Eye (tissue), 1 donor: ENCODE measurements around the gene SLC2A11.
"Not testable (repeated sequence)": the region's sequence is repeated elsewhere in the genome, so short reads cannot be mapped to it uniquely, and the experiment has no call there.

Experiments
- DNase-seq: peaks from one replicate; pipeline ENCODE4 v3.0.0-alpha.2; 2015

Gene SLC2A11

DNA sequence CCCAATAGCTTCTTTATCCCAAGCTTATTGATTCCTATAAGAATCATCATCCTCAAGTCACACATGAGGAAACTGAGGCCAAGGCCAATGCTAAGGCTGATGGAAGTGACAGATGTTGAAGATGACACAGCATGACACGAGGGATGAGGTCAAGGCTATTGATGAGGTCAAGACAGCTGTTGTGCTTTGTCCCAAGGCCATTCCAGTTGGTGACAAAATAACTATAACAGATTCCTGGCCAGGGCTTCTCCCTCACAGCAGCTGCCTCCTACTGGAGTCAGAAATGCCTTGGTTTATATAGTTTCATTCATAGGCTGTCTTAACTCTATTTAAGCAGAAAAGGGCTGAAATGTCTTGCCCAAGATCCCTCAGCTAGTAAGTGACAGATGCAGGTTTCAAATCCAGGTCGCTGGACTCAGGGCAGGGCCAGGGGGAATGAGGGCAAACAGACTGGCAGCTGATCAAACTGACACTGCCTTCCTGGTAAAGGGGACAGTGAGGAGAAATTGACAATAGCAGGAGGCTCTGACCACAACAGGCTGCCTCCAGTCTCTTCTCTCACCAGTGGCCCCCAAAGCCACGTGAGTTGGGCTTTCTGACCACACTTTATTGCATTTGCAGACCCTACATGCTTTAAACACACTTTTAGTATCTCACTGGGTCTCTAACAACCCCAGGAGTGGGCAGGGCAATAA is 53.0 kb downstream of the SLC2A11 start:
- peak; percentile 51 for DNase-seq

DNA sequence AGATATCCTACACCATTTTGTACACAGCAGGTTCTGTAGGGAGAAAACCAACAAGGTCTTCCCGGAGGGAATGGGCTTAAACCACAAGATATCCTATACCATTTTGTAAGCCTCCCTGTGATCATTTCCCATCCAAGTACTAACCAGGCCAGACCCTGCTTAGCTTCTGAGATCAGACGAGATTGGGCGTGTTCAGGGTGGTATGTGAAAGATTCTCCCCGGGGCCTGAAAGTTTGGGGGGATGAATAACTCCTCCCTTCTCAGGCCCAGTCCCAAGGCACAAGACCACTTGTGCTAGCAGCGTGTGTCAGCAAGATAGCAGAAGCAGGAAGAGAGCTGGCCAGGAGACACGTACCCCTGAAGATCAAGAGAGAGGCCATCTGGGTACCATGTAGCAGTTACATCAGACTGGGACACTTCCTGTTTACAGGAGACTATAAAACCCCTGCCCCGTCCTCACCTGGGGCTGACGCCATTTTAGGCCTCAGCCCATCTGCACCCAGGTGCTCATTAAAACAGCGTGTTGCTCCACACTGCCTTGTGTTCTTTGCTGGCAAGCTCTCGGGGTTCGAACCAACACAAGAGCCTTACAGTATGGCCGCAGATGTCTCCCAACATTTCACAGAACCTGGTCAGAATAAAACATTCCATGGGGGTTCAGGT is 53.8 kb downstream of the SLC2A11 start:
- DNase-seq = no peak

DNA sequence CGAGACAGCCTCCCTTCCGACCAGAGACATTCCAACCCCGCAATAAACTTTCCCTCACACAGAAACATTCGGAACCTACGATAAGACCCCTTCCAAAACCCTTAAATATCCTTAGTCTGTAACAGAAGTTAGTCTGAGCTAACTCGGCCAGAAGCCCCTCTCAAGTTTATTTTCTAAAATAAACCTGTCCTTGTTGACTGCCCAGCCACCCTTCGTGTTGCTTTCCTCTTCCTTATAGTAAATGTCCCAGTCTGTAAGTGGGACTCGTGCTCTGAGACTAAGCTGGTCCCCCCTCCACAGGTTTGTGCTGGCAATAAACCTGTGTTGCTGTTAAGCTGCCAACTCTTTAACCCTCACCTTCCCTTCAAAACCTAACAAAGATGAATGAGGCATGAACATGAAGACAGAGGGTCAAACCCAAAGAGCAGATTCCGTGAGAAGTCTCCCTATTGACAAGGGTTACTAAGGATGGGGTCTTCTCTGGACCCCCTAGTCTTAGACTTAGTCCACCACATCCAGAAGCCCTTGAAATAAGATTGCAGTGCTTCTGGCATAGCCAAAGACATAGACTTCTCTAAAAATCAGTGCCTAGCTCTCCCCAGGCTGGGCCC is 54.7 kb downstream of the SLC2A11 start:
- no peak for DNase-seq

DNA sequence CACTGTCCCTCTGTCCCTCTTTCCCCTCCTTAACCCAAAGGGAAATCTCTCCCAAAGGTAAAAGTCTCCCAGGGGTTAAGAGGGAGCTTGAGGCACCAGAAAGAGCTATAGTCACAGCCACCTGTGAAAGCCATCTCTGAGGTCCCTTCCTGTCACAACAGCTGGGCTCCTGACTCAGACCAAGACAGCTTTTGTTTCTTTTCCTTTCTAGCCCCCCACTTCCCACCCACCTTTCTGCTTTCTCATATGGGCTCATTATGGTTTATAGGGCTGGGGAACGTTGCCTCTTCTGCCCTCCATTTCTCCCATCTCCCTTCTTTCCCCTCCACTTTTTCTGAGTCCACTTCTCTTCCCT is 55.6 kb downstream of the SLC2A11 start:
- no peak for DNase-seq

DNA sequence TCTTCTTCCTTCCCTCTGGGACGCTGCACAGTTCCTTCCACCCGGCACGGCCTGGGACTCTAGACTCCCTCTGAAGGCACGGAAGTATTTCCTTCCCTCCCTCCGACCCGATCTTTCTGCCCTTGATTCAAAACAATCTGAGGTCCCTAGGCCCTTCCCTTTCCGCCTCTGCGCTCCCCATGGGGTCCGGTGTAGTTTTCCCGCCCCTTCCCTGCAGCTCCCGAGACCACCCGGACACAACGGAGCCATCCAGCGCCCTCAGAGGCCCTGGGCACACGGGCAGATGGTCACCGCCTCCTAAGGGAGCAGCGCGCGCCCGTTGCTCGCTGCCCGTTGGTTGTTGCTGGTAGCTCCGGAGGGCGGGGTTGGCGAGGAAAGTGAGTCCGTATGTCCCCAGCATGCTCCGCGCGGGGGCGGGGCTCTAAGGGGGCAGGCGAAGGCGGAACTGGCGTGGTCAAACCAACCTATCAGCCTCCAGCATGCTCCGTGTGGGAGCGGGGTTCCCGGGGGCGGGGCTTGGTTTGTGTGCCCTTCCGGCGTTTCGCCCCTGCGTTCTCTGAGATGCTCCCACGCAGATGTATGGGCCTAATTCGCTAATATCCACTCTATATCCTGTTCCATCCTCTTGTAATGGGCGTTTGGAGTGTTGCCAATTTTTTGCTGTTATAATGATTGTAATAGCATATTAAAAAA is 56.1 kb downstream of the SLC2A11 start:
- peak; percentile 99 for DNase-seq

DNA sequence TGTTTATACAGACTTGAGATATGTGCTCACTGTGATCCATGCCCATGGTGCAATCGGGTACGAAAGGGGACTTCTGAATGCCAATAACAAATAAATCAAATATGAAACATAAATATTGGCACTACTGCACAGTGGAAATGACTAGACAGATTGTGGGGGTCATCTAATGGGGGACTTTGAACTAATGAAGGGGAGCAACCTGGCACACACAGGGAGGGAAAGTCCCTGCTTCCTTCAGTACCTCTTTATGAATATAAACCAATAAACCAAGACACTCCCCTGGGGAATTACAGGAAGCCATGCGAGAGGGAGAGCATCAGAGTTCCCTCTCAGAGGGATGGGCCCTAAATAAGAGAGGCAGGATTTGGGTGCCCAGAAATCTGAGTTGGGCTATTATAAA is 57.6 kb downstream of the SLC2A11 start:
- no peak for DNase-seq

DNA sequence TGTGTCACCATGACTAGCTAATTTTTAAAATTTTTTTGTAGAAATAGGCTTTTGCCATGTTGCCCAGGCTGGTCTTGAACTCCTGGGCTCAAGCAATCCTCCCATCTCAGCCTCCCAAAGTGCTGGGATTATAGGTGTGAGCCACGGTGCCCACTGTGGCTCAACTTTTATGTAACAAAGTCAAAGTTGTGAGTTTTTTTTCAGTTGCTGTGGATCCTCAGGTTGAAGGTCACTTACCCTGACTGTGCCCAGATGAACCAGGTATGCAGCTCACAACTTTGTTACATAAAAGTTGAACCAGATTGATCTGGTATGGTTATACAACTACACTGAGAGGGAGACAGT is 62.6 kb downstream of the SLC2A11 start:
- not testable (repeated sequence) for DNase-seq

DNA sequence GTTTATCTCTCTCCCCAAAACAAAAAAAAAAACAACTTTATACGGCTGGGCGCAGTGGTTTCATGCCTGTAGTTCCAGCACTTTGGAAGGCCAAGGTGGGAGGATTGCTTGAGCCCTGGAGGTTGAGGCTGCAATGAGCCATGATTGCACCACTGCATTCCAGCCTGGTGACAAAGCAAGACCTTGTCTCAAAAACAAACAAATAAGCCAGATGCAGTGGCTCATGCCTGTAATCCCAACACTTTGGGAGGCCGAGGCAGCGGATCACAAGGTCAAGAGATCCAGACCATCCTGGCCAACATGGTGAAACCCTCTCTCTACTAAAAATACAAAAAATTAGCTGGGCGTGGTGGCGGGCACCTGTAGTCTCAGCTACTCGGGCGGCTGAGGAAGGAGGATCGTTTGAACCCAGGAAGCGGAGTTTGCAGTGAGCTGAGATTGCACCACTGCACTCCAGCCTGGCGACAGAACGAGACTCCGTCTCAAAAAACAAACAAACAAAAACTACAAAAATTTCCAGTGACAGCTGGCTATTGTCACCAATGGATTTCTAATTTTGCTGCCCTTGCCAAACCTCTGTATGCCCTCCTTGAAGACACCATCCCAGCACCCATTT is 64.0 kb downstream of the SLC2A11 start:
- DNase-seq = not testable (repeated sequence)

DNA sequence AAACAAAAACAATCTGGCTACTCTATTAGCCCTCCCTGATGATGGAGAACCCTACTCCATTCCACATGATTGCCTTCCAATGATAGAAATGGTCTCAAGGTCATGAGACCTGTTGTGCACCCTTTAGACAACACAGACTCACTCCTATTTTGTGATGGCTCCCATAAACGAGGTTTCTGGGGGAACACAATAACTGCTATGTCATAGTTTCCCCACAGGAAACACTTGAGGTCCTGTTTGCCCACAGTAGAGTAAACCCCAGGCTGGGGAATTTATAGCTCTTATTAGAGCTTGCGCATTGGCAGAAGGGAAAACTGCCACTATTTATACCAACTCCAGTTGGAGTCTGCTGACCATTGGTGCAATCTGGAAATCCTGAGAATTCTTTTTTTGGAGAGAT is 65.2 kb downstream of the SLC2A11 start:
- no peak for DNase-seq

DNA sequence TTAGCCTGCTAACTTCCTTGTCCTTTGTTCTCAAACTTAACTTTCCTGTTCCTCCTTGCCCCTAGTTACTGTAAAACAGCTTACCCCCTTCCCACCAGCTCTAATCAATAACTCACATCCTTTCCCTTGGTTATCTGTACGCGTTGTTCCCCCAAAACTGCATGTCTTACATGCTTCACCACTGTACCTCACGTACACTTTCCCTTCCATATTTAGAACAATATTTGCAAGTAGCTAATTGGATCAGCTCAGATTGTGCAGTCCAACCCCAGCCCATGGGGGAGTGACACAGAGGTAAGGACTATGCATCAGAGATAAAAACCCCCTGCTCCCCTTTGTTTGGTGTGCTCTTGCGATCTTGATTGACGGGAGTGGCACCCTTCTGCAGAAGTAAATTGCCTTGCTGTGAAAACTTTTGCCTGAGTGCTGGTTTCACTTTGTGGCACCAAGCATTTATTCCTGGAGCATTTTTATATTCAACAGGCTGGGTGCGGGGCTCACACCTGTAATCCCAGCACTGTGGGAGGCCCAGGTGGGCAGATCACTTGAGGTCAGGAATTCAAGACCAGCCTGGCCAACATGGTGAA is 67.4 kb downstream of the SLC2A11 start:
- DNase-seq = no peak

DNA sequence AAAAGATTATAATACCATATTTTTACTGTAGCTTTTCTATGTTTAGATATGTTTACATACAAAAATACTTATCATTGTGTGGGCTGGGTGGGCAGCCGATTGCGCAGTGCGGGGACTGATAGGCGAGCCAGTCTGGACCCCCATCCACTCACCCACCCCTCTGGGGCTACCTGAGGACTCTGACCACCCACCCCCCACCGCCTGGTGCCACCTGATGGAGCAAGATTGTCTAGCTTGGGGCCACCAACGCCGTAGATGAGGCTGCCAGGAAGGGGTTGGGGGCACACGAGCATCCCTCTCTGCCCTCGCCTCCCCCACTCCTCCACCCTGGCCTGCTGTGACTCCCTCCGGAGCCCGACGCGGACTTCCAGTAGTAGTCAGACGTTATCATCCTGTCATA is 68.9 kb downstream of the SLC2A11 start:
- DNase-seq = no peak
